MM.1S (cell line): ENCODE data around the gene PRKD1.

ENCODE experiments used
- CTCF ChIP-seq: fragments of 300-600 bp; sonication (generic); IDR thresholded peaks from 2 replicates; pipeline ENCODE4 v1.5.1; 2016; ENCODE audit warnings: antibody characterized with exemption, low read length, mixed read lengths
- EZH2 ChIP-seq: fragments of 300-600 bp; sonication (generic); optimal IDR thresholded peaks from 2 replicates; pipeline ENCODE3; 2017; ENCODE audit warnings: low read depth, mild to moderate bottlenecking, antibody characterized with exemption, low read length, mixed read lengths
- EZH2phosphoT487 ChIP-seq: fragments of 300-600 bp; sonication (generic); IDR thresholded peaks from 2 replicates; pipeline ENCODE4 v1.6.1; 2018; ENCODE audit warnings: antibody characterized with exemption, low read length

- TF ChIP-seq CTCF, result no peak
- no peak for TF ChIP-seq EZH2
- TF ChIP-seq EZH2phosphoT487, result no peak
Measured at GRCh38 chr14:29804481-29805266, 123.0 kb downstream of the PRKD1 start.
